ENCODE data around the gene COL11A1. TPM values are rescaled to one million over a fixed set of nuclear protein-coding genes. Genes with fewer than 3 reads are reported as not detected.
A peak's percentile ranks its signal among the peaks of the same experiment; 100 is the strongest.
"Not testable (repeated sequence)": the region's sequence is repeated elsewhere in the genome, so short reads cannot be mapped to it uniquely, and the experiment has no call there.

Gene COL11A1
- polyA plus RNA-seq, 1 donor from 2014 or later = not detected

DNA sequence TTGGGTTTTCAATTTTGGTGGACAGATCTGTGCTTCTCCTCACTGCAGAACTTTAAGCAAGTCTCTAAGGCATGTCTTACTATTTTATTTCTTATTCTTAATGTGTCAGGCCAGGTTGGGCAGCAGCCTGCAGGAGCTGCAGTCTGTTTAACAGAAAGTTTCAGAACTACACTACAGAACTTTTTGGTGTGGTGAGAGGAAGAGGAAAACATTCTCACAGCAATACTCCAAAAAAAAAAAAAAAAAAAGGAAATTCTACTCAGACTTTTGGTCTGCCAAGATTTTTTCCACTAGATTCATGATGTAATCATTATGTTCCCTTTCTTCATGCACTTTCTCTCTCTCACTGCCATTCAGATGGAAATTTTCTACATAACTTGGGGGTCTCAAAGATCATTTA lies 255.2 kb downstream of the COL11A1 start:
- H3K9me3 Mint-ChIP-seq = peaks cover 0 to 8% (median 6%) of the 10 kb centered on the region in 3 donors
- H3K4me1 Mint-ChIP-seq = no peaks in the 10 kb centered on the region
- no peaks in the 10 kb centered on the region for H3K36me3 Mint-ChIP-seq
- no peak overlapping the region for H3K27ac Mint-ChIP-seq
- no peaks in the 10 kb centered on the region for H3K27me3 Mint-ChIP-seq
- H3K4me3 Mint-ChIP-seq = no peak overlapping the region

DNA sequence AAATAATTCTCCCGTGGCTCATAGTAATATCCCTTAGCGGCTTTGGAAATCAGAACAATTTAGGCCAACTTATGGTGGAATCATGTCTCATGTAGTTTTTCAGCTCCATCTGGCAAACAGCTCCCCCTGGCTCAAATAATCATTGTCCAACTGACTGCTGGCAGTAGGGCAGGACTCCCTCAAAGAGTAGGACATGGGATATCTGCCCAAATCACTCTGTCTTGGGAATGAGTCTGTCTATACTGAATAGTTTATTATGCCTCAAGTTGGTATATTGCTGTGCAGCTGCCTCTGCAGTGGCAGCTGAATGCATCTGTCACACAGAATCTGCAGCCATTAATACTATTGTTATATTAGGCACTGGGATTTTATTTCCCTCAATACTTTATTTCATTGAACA lies 255.7 kb downstream of the COL11A1 start:
- no peaks in the 10 kb centered on the region for H3K4me1 Mint-ChIP-seq

GRCh38 chr1:102851616-102852015 lies 256.7 kb downstream of the COL11A1 start:
- peaks cover 0 to 10% (median 9%) of the 10 kb centered on the region in 3 donors for H3K9me3 Mint-ChIP-seq
- no peaks in the 10 kb centered on the region for H3K36me3 Mint-ChIP-seq

More for the DNA sequence above, 255.7 kb downstream of the COL11A1 start:
- Mint-ChIP-seq H3K9me3 (peaks cover 0 to 12% (median 9%) of the 10 kb centered on the region in 3 donors), H3K27me3 (no peaks in the 10 kb centered on the region), H3K4me3 (no peak overlapping the region), H3K36me3 (no peaks in the 10 kb centered on the region), H3K27ac (no peak overlapping the region)

DNA sequence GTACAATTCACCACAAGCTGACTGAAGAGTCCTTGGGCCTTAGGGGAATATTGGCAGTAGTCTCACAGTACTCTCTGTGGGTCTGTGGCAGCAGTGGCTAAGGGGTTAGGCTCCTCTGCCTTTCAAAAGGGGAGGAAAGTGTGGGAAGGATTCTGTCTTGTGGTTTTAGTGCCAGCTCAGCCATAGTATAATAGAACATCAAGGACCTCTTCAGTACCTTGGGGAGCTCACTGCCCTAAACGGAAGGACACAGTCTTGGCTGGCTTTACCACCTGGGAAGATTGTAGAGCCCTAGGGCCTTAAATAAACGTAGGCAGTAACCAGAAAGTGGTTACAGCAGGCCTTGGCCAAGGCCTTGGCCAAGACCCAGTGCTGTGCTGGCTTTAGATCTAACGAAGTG lies 265.7 kb downstream of the COL11A1 start:
- H3K27me3 Mint-ChIP-seq = no peaks in the 10 kb centered on the region
- no peaks in the 10 kb centered on the region for H3K36me3 Mint-ChIP-seq
- H3K9me3 Mint-ChIP-seq = peaks cover 2 to 14% (median 3%) of the 10 kb centered on the region in 3 donors
- no peak overlapping the region for H3K27ac Mint-ChIP-seq
- H3K4me1 Mint-ChIP-seq = no peaks in the 10 kb centered on the region
- no peak overlapping the region for H3K4me3 Mint-ChIP-seq

More at GRCh38 chr1:102851616-102852015, 256.7 kb downstream of the COL11A1 start:
- no peaks in the 10 kb centered on the region for H3K27me3 Mint-ChIP-seq
- no peaks in the 10 kb centered on the region for H3K4me1 Mint-ChIP-seq
- H3K4me3 Mint-ChIP-seq = no peak overlapping the region
- no peak overlapping the region for H3K27ac Mint-ChIP-seq

DNA sequence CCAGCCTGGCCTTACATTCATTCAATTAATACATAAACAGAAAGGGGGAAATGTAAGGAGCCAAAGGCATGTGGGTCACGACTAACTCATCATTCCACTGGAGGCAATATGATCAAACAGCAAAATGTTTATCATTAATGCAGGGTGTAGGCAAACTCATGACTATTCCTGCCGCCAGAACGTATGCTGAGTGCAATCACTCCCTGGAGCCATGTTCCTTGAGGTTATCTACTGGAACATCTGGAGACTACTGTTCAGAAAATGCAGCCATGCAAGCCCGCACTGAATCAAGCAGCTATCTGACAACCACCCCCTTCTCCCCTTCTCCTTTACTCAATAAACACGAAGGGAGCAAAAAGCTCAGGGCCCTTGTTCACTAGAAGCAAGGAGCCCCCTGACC lies 267.6 kb downstream of the COL11A1 start:
- Mint-ChIP-seq H3K4me1 (no peaks in the 10 kb centered on the region), H3K9me3 (peaks cover 2 to 8% (median 3%) of the 10 kb centered on the region in 3 donors), H3K36me3 (no peaks in the 10 kb centered on the region), H3K27ac (no peak overlapping the region), H3K27me3 (no peaks in the 10 kb centered on the region), H3K4me3 (no peak overlapping the region)

DNA sequence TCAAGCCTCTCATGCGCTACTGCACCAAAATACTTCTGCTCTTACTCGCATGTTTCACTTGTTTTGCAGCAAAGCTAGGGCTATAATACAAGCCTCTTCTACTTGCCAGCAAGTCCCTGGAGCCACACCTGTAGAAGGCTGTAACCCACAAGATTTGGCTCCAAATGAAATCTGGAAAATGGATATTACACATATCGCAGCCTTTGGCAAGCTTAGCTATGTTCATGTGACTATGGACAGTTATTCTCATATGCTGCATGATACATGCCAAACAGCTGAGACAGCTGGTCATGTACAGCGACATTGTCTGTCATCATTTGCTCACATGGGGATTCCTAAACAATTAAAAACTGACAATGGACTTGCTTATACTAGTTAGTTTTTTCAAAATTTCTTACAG lies 270.3 kb downstream of the COL11A1 start:
- no peak overlapping the region for H3K4me3 Mint-ChIP-seq
- peaks cover 5 to 8% (median 7%) of the 10 kb centered on the region in 3 donors for H3K9me3 Mint-ChIP-seq
- no peaks in the 10 kb centered on the region for H3K4me1 Mint-ChIP-seq
- H3K36me3 Mint-ChIP-seq = no peaks in the 10 kb centered on the region
- H3K27ac Mint-ChIP-seq = no peak overlapping the region
- no peaks in the 10 kb centered on the region for H3K27me3 Mint-ChIP-seq

- H3K27ac Mint-ChIP-seq = no peak overlapping the region
- no peak overlapping the region for H3K4me3 Mint-ChIP-seq
- no peaks in the 10 kb centered on the region for H3K36me3 Mint-ChIP-seq
- no peaks in the 10 kb centered on the region for H3K4me1 Mint-ChIP-seq
- H3K9me3 Mint-ChIP-seq = peaks cover 5 to 8% (median 7%) of the 10 kb centered on the region in 3 donors
- H3K27me3 Mint-ChIP-seq = no peaks in the 10 kb centered on the region
Observed at GRCh38 chr1:102837551-102837950, 270.8 kb downstream of the COL11A1 start.

GRCh38 chr1:102836991-102837390 lies 271.3 kb downstream of the COL11A1 start:
- no peaks in the 10 kb centered on the region for H3K36me3 Mint-ChIP-seq
- no peaks in the 10 kb centered on the region for H3K4me1 Mint-ChIP-seq
- H3K27ac Mint-ChIP-seq = no peak overlapping the region
- peaks cover 5 to 7% (median 7%) of the 10 kb centered on the region in 3 donors for H3K9me3 Mint-ChIP-seq
- no peak overlapping the region for H3K4me3 Mint-ChIP-seq
- H3K27me3 Mint-ChIP-seq = no peaks in the 10 kb centered on the region

DNA sequence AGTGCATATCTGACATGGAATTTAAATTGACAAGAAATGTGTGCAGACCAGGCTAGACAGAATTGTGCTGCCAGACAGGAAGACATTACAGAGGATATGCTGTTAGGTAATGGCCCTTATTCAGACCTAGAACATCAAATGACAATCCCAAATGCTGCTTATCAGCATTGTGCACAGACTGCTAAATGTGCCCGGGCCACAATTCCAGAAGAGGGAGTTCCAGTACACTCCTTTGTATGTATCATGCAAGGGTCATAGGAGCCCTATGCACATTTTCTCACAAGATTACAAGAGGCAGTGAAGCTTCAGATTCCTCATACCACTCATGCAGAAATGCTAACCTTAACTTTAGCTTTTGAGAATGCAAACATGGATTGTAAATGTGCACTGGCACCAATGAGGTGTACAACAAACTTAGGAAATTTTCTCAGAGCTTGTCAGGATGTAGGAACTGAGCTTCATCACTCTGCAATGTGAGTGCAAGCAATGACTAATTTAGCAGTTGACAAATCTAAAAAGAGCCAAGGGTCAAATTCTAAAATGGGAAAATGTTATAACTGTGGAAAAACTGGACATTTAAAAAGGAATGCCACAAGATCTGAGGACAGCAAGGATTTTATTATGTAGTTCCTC lies 273.5 kb downstream of the COL11A1 start:
- Mint-ChIP-seq H3K27ac (peak overlapping the region in 1 of 3 donors; percentile 39), H3K4me1 (no peaks in the 10 kb centered on the region), H3K27me3 (no peaks in the 10 kb centered on the region)

DNA sequence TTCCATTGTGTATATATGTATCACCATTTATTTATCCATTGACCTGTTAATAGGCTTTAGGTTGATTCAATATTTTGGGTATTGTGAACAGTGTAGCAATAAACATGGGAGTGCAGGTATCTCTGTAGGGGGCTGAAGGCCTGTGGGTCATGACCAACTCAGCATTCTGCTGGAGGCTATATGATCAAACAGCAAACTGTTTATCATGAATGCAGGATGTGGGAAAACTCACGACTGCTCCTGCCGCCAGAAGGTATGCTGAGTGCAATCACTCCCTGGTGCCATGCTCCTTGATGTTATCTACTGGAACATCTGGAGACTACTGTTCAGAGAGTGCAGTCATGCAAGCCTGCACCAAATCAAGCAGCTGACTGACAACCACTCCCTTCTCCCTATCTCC lies 275.2 kb downstream of the COL11A1 start:
- Mint-ChIP-seq H3K27ac (no peak overlapping the region), H3K4me1 (no peaks in the 10 kb centered on the region), H3K36me3 (peaks cover 2% of the 10 kb centered on the region), H3K27me3 (no peaks in the 10 kb centered on the region), H3K9me3 (peaks cover 5 to 14% (median 7%) of the 10 kb centered on the region in 3 donors), H3K4me3 (peak overlapping the region in 1 of 4 donors; percentile 17)

More for the DNA sequence above, 273.5 kb downstream of the COL11A1 start:
- H3K9me3 Mint-ChIP-seq = peaks cover 5 to 12% (median 7%) of the 10 kb centered on the region in 3 donors
- no peak overlapping the region for H3K4me3 Mint-ChIP-seq
- no peaks in the 10 kb centered on the region for H3K36me3 Mint-ChIP-seq

DNA sequence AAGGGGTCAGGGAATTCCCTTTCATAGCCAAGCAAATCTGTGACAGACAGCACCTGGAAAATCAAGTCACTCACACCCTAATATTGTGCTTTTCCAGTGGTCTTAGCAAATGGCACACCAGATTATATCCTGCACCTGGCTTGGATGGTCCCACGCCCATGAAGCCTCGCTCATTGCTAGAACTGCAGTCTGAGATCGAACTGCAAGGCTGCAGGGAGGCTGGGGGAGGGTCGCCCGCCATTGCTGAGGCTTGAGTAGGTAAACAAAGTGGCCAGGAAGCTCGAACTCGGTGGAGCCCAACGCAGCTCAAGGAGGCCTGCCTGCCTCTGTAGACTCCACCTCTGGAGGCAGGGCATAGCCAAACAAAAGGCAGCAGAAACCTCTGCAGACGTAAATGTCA lies 281.6 kb downstream of the COL11A1 start:
- H3K4me3 Mint-ChIP-seq, H3K36me3 Mint-ChIP-seq, H3K9me3 Mint-ChIP-seq, H3K27me3 Mint-ChIP-seq, H3K4me1 Mint-ChIP-seq, H3K27ac Mint-ChIP-seq: not testable (repeated sequence)
